ENCODE results near the gene CCDC192. TPM values are rescaled to one million over a fixed set of nuclear protein-coding genes. Genes with fewer than 3 reads are reported as not detected.

Gene CCDC192
- total RNA-seq, 1 donor from 2014 or later: 0.31 TPM

GRCh38 chr5:127924606-127925005 is 221.4 kb downstream of the CCDC192 start:
- no peak for DNase-seq

DNA sequence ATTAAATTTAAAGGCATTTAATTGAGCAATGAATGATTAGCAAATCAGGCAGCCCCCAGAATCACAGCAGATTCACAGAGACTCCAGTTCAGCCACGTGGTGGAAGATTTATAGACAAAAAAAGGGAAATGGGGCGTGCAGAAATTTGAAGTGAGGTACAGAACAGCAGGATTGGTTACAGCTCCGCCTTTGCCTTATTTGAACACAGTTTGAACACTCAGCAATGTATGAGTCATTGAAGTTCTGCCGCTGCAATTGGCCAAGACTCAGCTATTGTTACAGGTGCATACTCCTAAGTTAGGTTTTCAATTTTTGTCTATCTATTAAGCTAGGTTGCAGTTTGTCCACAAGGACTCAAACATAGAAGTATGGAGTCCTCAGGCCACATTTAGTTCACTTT is 222.7 kb downstream of the CCDC192 start:
- DNase-seq: peak; percentile 42

DNA sequence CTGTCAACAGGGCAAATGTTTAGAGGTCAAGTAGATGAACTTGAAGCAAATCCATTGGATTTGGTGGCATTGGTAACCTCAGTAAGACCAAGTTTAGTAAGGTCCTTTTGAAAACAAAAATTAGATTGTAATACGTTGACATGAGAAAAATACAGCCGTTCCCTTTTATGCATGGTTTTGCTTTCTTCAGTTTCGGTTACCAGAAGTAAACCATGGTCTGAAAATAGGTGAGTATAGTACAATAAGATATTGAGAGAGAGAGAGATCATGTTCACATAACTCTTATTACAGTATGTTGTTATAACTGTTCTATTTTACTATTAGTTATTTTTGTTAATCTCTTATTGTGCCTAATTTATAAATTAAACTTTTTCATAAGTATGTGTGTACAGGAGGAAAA is 223.8 kb downstream of the CCDC192 start:
- DNase-seq: no peak

DNA sequence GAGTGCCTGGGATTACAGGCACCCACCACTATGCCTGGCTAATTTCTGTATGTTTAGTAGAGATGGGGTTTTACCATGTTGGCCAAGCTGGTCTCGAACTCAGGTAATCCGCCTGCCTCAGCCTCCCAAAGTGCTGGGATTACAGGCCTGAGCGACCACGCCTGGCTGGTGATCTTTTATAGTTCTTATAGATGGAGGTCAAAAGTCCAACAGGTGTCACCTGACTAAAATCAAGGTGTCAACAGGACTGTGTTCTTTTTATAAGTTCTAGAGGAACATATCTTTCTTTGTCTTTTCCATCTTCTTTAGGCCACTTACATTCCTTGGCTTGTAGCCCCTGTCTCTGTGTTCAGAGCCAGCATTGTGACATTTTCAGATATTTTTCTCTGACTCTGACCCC is 224.9 kb downstream of the CCDC192 start:
- DNase-seq: no peak

- DNase-seq: no peak
Observed at GRCh38 chr5:127930311-127930710, 227.1 kb downstream of the CCDC192 start.

- DNase-seq: no peak
Observed at GRCh38 chr5:127931396-127931795, 228.2 kb downstream of the CCDC192 start.

- DNase-seq: no peak
Observed at GRCh38 chr5:127933348-127933747, 230.2 kb downstream of the CCDC192 start.

DNA sequence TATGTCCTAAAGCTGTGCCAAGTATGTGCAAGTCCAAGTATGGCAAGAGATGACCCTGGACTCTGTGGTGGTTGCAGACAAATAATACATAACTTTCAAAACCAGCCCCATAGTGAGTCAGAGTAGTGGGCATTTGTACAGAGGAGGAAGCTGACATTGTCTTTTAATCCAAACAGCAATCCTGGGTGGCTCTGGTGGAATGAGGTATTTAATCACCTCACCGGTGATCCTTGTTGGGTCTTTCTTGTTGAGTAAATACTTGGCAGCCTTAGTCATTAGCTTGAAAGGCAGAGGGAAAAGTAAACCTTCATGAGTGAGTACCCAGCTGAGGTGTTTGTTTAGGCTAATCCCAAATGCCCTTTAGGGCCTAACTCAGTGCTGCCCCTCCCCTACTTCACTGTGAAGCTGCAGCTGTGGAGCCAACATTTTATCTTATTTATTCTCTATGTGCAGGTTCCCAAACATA is 231.6 kb downstream of the CCDC192 start:
- DNase-seq: peak; percentile 41

DNA sequence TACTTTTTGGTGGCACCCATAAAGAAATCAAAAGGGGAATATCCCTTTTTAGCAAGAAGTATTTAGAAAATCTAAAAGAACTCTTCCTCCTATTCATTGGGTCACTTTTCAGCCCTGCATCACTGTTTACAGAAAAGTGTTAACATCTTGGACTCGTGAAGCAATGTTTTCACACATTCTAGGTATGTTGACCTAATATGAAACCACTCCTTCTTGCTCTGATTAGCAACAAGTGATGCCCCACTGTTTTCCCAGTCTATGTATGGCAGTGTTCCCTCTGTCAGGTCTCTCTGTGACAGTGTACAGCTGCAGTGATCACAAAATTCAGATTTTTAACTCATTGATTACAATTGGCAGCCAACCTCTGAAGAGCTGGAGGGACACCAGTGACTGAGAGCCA is 232.2 kb downstream of the CCDC192 start:
- DNase-seq: no peak

GRCh38 chr5:127936439-127936972 is 233.3 kb downstream of the CCDC192 start:
- no peak for DNase-seq

DNA sequence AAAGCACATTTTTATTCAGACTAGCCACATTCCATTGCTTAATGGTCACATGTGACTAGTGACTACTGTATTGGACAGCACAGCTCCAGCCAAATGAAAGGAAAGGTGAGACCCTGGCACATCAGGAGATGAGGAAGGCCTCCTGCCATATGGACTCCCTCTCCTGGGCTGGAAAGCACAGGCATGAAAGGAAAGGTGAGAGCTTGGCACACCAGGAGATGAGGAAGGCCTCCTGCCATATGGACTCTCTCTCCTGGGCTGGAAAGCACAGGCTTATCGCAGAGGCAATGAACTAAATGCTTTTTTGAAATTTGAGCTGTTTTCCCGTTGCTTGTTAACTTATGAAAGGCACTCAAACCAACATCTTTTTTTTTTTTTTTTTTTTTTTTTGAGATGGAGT is 235.6 kb downstream of the CCDC192 start:
- no peak for DNase-seq

- peak; percentile 45 for DNase-seq
Observed at GRCh38 chr5:127940854-127941253, 237.7 kb downstream of the CCDC192 start.

DNA sequence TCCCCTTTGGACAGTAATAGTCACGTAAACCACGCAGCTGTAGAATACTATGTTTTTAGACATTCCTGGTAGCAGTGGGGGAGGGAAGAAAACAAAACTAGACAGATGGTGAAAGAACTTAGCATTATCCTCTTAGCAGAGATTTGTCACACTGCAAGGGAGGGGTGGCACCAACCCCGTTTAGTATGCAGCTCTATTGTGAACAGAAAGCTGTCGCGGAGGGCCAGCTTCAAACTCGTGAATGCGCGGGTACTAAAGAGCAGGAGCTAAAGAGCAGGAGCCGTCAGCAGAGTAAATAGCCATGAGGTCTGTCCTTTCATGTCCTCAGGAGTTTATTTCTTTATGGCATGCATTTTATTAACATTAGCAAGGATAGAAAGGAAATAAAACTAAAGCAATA is 238.5 kb downstream of the CCDC192 start:
- peak; percentile 83 for DNase-seq

GRCh38 chr5:127942246-127943060 is 239.3 kb downstream of the CCDC192 start:
- DNase-seq: no peak

- no peak for DNase-seq
Observed at GRCh38 chr5:127943061-127943371, 239.8 kb downstream of the CCDC192 start.

DNA sequence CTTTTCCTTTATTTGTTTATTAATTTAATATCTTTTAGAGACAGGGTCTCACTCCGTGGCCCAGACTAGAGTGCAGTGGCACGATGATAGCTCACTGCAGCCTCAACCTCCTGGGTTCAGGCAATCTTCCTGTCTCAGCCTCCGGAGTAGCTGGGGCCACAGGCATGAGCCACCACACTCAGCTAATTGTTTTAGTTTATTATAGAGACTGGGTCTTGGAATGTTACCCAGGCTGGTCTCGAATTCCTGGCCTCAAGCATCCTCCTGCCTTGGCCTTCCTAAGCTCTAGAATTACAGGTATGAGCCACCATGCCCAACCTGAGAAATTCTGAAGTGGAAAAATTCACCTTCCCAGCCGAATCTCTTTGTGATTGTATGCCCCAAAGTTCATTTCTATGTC is 240.9 kb downstream of the CCDC192 start:
- DNase-seq: no peak

- no peak for DNase-seq
Observed at GRCh38 chr5:127947941-127948340, 244.8 kb downstream of the CCDC192 start.

DNA sequence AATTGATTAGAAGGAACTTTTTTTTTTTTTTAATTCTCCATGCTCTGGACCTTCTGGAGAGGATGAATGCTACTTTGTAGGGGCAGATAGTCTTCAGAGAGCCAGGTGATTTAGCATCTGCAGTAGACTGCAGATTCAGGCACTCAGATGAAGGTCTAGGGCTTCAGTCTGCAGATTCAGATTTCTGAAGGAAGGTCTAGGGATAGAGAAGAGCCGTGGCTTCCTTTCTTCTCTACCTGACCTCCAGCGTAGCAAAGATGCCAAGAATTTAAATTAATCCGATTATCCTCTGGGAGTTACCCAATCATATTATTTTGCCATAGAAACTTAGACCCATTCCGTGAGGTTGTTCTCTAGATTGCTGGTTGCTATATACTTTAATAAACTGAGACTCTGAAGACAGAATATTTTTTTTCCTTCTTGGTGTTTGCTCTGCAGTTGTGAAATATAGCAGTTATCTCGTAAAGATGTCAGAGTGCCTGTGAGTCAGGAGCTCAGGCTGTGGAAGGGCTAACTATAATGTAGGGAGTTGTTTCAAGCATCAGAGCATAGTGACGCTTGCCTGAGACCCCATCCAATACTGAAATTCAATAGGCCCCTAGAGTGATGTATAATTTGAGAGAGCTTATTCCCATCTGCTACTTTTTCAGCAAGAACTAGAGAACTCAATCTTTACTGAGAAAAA is 247.7 kb downstream of the CCDC192 start:
- peak; percentile 78 for DNase-seq

DNA sequence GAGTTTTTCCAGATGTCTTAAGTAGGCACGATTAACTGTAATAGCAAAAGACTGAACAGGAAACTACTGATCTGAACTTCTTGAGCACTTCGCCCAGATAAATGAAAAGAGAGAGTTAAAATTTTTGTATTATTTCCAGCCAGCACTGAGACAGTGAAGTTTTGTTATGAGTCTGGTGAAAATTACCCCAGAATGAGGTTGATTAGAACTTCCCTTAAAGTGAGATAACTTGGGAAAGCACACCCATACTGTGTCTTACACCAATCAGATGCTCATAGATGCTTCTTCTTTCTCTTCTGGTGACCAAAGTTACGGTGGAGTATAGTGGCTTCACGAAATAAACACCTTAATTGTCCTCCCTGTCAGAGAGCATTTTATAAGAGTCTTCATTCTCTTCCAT is 248.6 kb downstream of the CCDC192 start:
- DNase-seq: no peak

GRCh38 chr5:127957183-127957582 is 254.0 kb downstream of the CCDC192 start:
- DNase-seq: no peak

DNA sequence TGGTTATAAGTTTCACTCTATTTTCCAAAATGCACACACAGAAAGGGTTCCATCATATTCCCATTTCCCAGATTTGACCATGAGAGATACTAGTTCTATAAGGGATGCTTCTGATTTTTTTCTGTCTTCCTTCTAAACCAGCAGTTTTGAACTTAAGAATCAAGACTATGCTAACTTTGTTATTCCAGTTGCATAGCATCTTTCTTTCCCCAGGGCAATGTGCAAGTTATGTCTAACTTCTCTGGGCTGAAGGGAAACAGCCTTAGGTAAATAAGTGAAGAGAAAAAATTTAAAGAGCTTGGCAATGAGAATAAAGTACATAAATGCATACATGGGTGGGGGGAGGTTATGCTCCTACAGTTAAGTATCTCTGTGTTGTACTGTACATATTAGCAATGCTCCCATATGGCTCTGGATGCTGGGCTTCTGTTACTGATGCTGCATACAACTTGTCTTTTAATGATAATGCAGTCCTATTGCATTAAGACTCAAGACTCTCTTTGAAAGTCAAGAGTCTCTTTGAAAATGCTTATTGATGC is 254.6 kb downstream of the CCDC192 start:
- peak; percentile 15 for DNase-seq

DNA sequence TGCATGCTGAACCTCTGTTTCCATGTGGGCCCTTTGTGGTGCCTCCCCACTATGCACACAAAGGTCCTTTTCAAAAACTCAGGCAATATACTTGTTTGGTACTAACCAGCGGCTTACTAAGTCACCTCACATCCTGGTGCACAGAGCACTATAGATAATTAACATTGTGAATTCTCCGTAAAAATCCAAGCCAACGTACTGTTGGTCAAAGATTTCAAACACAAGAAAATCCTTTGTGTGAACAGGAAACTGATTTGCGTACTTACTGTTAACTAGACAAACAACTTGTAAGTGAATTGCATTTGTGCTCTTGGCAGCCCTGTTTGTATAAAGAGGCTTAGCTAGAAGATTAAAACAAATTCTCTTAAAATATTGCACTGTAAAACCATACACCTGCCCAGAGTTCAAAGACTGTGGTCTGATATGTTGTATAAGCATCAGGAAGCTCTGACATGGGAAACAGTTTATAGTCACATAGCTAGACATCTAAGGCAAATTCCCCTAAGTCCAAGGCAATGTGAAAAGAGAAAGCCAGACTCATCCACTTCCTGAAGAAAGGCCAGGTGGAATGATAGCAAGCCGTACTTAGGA is 255.3 kb downstream of the CCDC192 start:
- DNase-seq: peak; percentile 31
